Lung (tissue), 12 donors: ENCODE data around the gene NT5DC3. TPM values are rescaled to one million over a fixed set of nuclear protein-coding genes. Genes with fewer than 3 reads are reported as not detected.
A peak's percentile ranks its signal among the peaks of the same experiment; 100 is the strongest.

Experiments used
- ATAC-seq: fragments of 200-7000 bp; cut with Tn5 transposase; one replicate; pipeline ENCODE4 v1.9.1; 2020; ENCODE audit warnings: moderate number of reproducible peaks; ENCODE audit not compliant: insufficient read depth, low FRiP score
- DNase-seq, 3 donors: peaks; one replicate each; pipeline ENCODE4 v3.0.0-alpha.2; 2013 to 2017
- H3K27ac ChIP-seq, 2 donors: one replicate each; pipeline ENCODE4 v1.5.1; 2013; ENCODE audit warnings: mild to moderate bottlenecking in 2 of 2, moderate library complexity in 2 of 2, control low read depth in 1 of 2, inconsistent platforms in 1 of 2, low read depth in 1 of 2, low read length in 1 of 2
- H3K27me3 ChIP-seq, 3 donors: one replicate each; pipeline ENCODE4 v1.5.1; 2013; ENCODE audit warnings: low read length in 2 of 3; ENCODE audit not compliant: control insufficient read depth in 3 of 3, insufficient read depth in 3 of 3
- H3K36me3 ChIP-seq, 4 donors: one replicate each; pipeline ENCODE4 v1.5.1; 2013; ENCODE audit warnings: low read length in 4 of 4, mild to moderate bottlenecking in 1 of 4, moderate library complexity in 1 of 4; ENCODE audit not compliant: control insufficient read depth in 4 of 4, insufficient read depth in 4 of 4
- H3K4me1 ChIP-seq, 5 donors: one replicate each; pipeline ENCODE4 v1.5.1; 2013; ENCODE audit warnings: low read length in 5 of 5, mild to moderate bottlenecking in 2 of 5, moderate library complexity in 1 of 5; ENCODE audit not compliant: control insufficient read depth in 5 of 5, insufficient read depth in 5 of 5
- H3K4me3 ChIP-seq: one replicate; pipeline ENCODE4 v1.5.1; 2013; ENCODE audit warnings: mild to moderate bottlenecking, control low read depth, moderate library complexity
- H3K9ac ChIP-seq, 2 donors: one replicate each; pipeline ENCODE4 v1.5.1; 2013; ENCODE audit warnings: low read length in 2 of 2, control low read depth in 1 of 2; ENCODE audit not compliant: insufficient read depth in 1 of 2
- H3K9me3 ChIP-seq, 4 donors: one replicate each; pipeline ENCODE4 v1.5.1; 2013; ENCODE audit warnings: low read length in 3 of 4, mild to moderate bottlenecking in 1 of 4, moderate library complexity in 1 of 4; ENCODE audit not compliant: control insufficient read depth in 4 of 4, insufficient read depth in 3 of 4
- WGBS, 2 donors: extraction: QIAGEN DNeasy Blood & Tissue Kit; methylation state at CpG; one replicate each; pipeline ENCODE4 v1.1.7; 2013; 5-methylcytosine and 5-hydroxymethylcytosine counted together
- polyA plus RNA-seq, 2 donors: library from polyadenylated mRNA; stranded (reverse); fragments of 200-250 nt; gene quantifications; one replicate each; pipeline ENCODE4 v1.2.1, GENCODE V29; 2013
- total RNA-seq, 2 donors: library from RNA; depleted of rRNA in 1 of 2; stranded (reverse); fragments of >200 nt in 1 of 2; gene quantifications; one replicate each; pipeline ENCODE4 v1.2.1, GENCODE V29; 2014 to 2021
- TF ChIP-seq, protein P1 (sequence below): IDR thresholded peaks from 2 replicates; pipeline ENCODE4 v1.5.1; 2012; ENCODE audit warnings: mild to moderate bottlenecking; ENCODE audit errors: control extremely low read depth, extremely low read depth
- donor health status: control.
- donor health status: control.
- donor health status: Bipolar disorder and iron deficiency.
- donor health status: healthy.
- donor health status: DM: yes; HTN: yes; CAD: no.

Gene NT5DC3
- total and polyA plus RNA-seq, 4 donors, result 0.93 to 12.3 (median 3.6) TPM

DNA sequence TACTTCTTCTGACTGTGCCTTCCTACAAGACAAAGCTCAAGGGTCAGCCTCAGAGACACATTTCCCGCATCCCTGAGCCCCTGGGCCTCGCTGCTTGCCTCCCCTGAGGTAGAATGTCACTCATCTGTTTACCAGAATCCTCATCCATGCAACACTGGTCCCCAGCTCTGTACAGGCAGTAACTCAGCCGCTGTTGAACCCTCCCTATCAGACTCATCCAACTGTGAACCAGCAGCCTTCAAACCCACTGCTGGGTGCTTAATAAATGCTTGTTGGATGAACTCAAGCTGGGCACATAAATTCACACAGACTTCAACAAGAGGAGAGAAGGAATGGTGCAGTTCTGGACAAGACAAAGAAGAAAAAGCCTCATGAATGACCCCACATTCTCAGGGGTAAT, 6.1 kb downstream of the NT5DC3 start:
- no peak overlapping the region for H3K27ac ChIP-seq
- TF ChIP-seq, protein P1, sequence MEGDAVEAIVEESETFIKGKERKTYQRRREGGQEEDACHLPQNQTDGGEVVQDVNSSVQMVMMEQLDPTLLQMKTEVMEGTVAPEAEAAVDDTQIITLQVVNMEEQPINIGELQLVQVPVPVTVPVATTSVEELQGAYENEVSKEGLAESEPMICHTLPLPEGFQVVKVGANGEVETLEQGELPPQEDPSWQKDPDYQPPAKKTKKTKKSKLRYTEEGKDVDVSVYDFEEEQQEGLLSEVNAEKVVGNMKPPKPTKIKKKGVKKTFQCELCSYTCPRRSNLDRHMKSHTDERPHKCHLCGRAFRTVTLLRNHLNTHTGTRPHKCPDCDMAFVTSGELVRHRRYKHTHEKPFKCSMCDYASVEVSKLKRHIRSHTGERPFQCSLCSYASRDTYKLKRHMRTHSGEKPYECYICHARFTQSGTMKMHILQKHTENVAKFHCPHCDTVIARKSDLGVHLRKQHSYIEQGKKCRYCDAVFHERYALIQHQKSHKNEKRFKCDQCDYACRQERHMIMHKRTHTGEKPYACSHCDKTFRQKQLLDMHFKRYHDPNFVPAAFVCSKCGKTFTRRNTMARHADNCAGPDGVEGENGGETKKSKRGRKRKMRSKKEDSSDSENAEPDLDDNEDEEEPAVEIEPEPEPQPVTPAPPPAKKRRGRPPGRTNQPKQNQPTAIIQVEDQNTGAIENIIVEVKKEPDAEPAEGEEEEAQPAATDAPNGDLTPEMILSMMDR, result no peak
- no peak for DNase-seq

DNA sequence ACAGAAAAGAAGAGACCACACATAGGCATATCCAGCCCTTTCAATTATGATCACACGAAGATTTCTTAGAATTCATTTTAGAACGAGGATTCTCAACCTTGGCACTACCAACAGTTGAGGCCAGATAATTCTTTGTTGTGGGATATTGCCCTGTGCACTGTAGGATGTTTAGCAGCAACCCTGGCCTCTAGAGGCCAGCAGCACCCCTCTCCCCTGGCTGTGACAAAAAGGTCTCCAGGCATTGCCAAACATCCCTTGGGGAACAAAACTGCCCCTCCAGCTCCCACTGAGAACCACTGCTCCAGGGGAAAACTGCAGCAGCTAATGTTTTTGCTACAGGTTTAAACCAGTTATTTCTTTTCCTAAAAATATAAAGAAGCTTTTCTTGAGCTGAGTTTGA, 7.1 kb downstream of the NT5DC3 start:
- TF ChIP-seq, protein P1, result no peak
- peaks cover 0 to 14% (median 0%) of the 10 kb centered on the region in 5 donors for H3K4me1 ChIP-seq
- no peak for ATAC-seq
- no peak overlapping the region for H3K4me3 ChIP-seq
- no peaks in the 10 kb centered on the region for H3K36me3 ChIP-seq
- H3K9ac ChIP-seq, result no peak overlapping the region
- WGBS, 2 donors, result 77 to 92% methylated on average over 2 of the region's 2 CpGs
- no peaks in the 10 kb centered on the region for H3K27me3 ChIP-seq
- DNase-seq, result no peak
- H3K9me3 ChIP-seq, result peaks cover 0 to 2% (median 0%) of the 10 kb centered on the region in 4 donors
- H3K27ac ChIP-seq, result no peak overlapping the region

More for the DNA sequence above, 6.1 kb downstream of the NT5DC3 start:
- 95 to 99% methylated on average over 3 of the region's 3 CpGs for WGBS, 2 donors
- no peak for ATAC-seq
- Histone ChIP-seq H3K4me3 (no peak overlapping the region), H3K9ac (no peak overlapping the region), H3K27me3 (peaks cover 0 to 6% (median 0%) of the 10 kb centered on the region in 3 donors), H3K36me3 (no peaks in the 10 kb centered on the region), H3K9me3 (peaks cover 0 to 2% (median 0%) of the 10 kb centered on the region in 4 donors), H3K4me1 (peaks cover 0 to 15% (median 2%) of the 10 kb centered on the region in 5 donors)

DNA sequence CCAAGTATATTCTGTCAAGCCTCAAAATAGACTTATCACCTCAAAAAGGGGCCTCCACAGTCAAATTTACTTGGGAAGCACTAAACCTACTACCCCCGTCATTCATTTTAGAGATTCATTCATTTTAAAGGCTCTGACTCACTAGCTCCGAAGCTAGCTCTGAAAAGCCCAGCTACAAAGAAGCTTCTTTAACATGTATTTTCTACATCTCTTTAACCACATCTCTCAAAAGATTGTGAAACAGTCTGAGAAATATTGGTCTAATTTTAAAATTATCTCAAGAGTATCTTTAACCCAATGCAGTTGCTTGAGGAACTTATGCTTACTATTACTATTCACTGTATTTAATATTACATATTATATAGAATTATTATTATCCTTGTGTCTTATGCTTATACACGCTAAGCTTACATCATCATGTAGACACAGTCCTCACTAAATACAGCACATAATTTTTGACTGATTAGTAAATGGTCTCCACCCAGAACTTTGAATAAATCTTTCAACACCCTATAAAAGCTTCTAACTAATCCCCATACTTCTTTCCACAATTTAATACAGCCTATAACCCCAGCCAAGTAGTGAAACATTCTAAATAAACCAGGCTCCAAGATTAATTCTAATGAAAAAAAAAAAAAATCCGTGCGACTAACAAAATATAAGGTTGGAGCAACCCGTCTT, 7.8 kb downstream of the NT5DC3 start:
- no peak for ATAC-seq
- Histone ChIP-seq H3K27ac (no peak overlapping the region), H3K9me3 (peaks cover 0 to 2% (median 0%) of the 10 kb centered on the region in 4 donors), H3K27me3 (no peaks in the 10 kb centered on the region), H3K36me3 (no peaks in the 10 kb centered on the region), H3K4me1 (peaks cover 0 to 14% (median 0%) of the 10 kb centered on the region in 5 donors), H3K9ac (no peak overlapping the region), H3K4me3 (no peak overlapping the region)
- DNase-seq, result peak in 2 of 3 donors; percentile 24 to 33
- WGBS, 2 donors, result 77 to 78% methylated on average over 6 of the region's 6 CpGs
- TF ChIP-seq, protein P1, result no peak
